Sigmoid colon (tissue), 7 donors: Measurements from ENCODE around the gene LRRC28. TPM values are rescaled to one million over a fixed set of nuclear protein-coding genes. Genes with fewer than 3 reads are reported as not detected.

Experiments used
- DNase-seq: peaks from one replicate; pipeline ENCODE4 v3.0.0-alpha.2; 2019
- H3K27ac ChIP-seq, 4 donors: fragments of 200-600 bp; sonication (generic); one replicate each; pipeline ENCODE4 v1.5.1; 2016 to 2019; ENCODE audit warnings: mild to moderate bottlenecking in 1 of 4
- H3K27me3 ChIP-seq, 3 donors: fragments of 200-600 bp; sonication (generic); one replicate each; pipeline ENCODE4 v1.5.1; 2019; ENCODE audit warnings: mild to moderate bottlenecking in 1 of 3
- H3K36me3 ChIP-seq, 4 donors: fragments of 200-600 bp; sonication (generic); one replicate each; pipeline ENCODE4 v1.5.1; 2016 to 2019
- H3K4me1 ChIP-seq, 4 donors: fragments of 200-600 bp; sonication (generic); one replicate each; pipeline ENCODE4 v1.5.1; 2017 to 2019
- H3K4me3 ChIP-seq, 4 donors: fragments of 200-600 bp; sonication (generic); one replicate each; pipeline ENCODE4 v1.5.1; 2017 to 2019; ENCODE audit warnings: mild to moderate bottlenecking in 2 of 4, moderate library complexity in 1 of 4
- H3K9me3 ChIP-seq, 4 donors: fragments of 200-600 bp in 3 of 4; sonication (generic) in 3 of 4; one replicate each; pipeline versions ENCODE4 v1.5.1 to v1.6.1; 2013 to 2019
- CTCF ChIP-seq, 4 experiments: fragments of 450-650 bp in 3 of 4; fragments of 200-600 bp in 1 of 4; IDR thresholded peaks; one replicate each; pipeline ENCODE4 v1.5.1; 2016 to 2019; ENCODE audit warnings: antibody characterized with exemption in 4 of 4, mild to moderate bottlenecking in 3 of 4, moderate library complexity in 2 of 4
- EP300 ChIP-seq, 4 donors: sonication (generic); formaldehyde crosslinking; IDR thresholded peaks; one replicate each; pipeline ENCODE4 v1.6.1; 2017; ENCODE audit warnings: antibody characterized with exemption in 4 of 4
- POLR2A ChIP-seq, 2 donors: fragments of 450-650 bp; IDR thresholded peaks; one replicate each; pipeline ENCODE4 v1.6.1; 2016; ENCODE audit warnings: antibody characterized with exemption in 2 of 2, mild to moderate bottlenecking in 2 of 2, moderate library complexity in 2 of 2
- POLR2AphosphoS5 ChIP-seq, 4 donors: sonication (generic); formaldehyde crosslinking; IDR thresholded peaks; one replicate each; pipeline ENCODE4 v1.6.1; 2017; ENCODE audit warnings: antibody characterized with exemption in 4 of 4
- WGBS, 2 donors: extraction: QIAGEN DNeasy Blood & Tissue Kit; methylation state at CpG; one replicate each; pipeline ENCODE4 v1.1.7; 2013; 5-methylcytosine and 5-hydroxymethylcytosine counted together
- intact Hi-C: fragments of 100-400 bp; cut with DNase I; formaldehyde crosslinking; loops from one replicate; pipeline ENCODE4 v1.15.1; 2023
- polyA plus RNA-seq, 3 donors: library from polyadenylated mRNA; stranded (reverse); fragments of 200-250 nt; gene quantifications; one replicate each; pipeline ENCODE4 v1.2.3, GENCODE V29; 2013
- total RNA-seq, 4 donors: library from RNA; depleted of rRNA; stranded (reverse); fragments of >200 nt; gene quantifications; one replicate each; pipeline ENCODE4 v1.1.0, GENCODE V29; 2016
- donor health status: healthy with polysubstance abuse.
- donor health status: Bipolar disorder and iron deficiency.
- donor health status: healthy.

The LRRC28 gene
- total and polyA plus RNA-seq, 7 donors, result 13.6 to 52.3 (median 24.4) TPM

GRCh38 chr15:99291643-99292042 is 40.4 kb downstream of the LRRC28 start:
- DNase-seq, result no peak
- intact Hi-C loops, result no loop called here
- TF ChIP-seq POLR2AphosphoS5 (IDR thresholded peaks at IDR 0.05), result no peak
- Histone ChIP-seq H3K9me3 (peaks cover 0 to 2% (median 0%) of the 10 kb centered on the region in 4 donors), H3K4me3 (no peak overlapping the region), H3K27me3 (no peaks in the 10 kb centered on the region), H3K36me3 (peaks cover 0 to 9% (median 0%) of the 10 kb centered on the region in 4 donors), H3K4me1 (peaks cover 0 to 11% (median 8%) of the 10 kb centered on the region in 4 donors), H3K27ac (no peak overlapping the region)

GRCh38 chr15:99295840-99296239 is 44.6 kb downstream of the LRRC28 start:
- intact Hi-C loops, result no loop called here
- peaks cover 0 to 3% (median 0%) of the 10 kb centered on the region in 4 donors for H3K36me3 ChIP-seq
- no peak for TF ChIP-seq POLR2A (IDR thresholded peaks at IDR 0.05)
- no peak for TF ChIP-seq EP300 (IDR thresholded peaks at IDR 0.05)
- no peak for TF ChIP-seq CTCF (IDR thresholded peaks at IDR 0.05)
- no peak for TF ChIP-seq POLR2AphosphoS5 (IDR thresholded peaks at IDR 0.05)
- DNase-seq, result no peak
- H3K27ac ChIP-seq, result peak overlapping the region in 1 of 4 donors; percentile 46
- no peak overlapping the region for H3K4me3 ChIP-seq
- H3K27me3 ChIP-seq, result no peaks in the 10 kb centered on the region
- peaks cover 0 to 2% (median 0%) of the 10 kb centered on the region in 4 donors for H3K9me3 ChIP-seq
- H3K4me1 ChIP-seq, result peaks cover 0 to 26% (median 18%) of the 10 kb centered on the region in 4 donors

GRCh38 chr15:99296386-99296785 is 45.1 kb downstream of the LRRC28 start:
- peaks cover 0 to 2% (median 0%) of the 10 kb centered on the region in 4 donors for H3K9me3 ChIP-seq
- H3K27ac ChIP-seq, result peak overlapping the region in 2 of 4 donors; percentile 16 to 46
- WGBS, 2 donors, result 80 to 92% methylated on average over 2 of the region's 2 CpGs
- no peak for DNase-seq
- TF ChIP-seq POLR2AphosphoS5 (IDR thresholded peaks at IDR 0.05), result no peak
- no peak for TF ChIP-seq POLR2A (IDR thresholded peaks at IDR 0.05)
- TF ChIP-seq CTCF (IDR thresholded peaks at IDR 0.05), result no peak
- no peak for TF ChIP-seq EP300 (IDR thresholded peaks at IDR 0.05)
- H3K4me1 ChIP-seq, result peaks cover 0 to 27% (median 18%) of the 10 kb centered on the region in 4 donors
- H3K27me3 ChIP-seq, result no peaks in the 10 kb centered on the region
- no peaks in the 10 kb centered on the region for H3K36me3 ChIP-seq
- intact Hi-C loops, result no loop called here
- no peak overlapping the region for H3K4me3 ChIP-seq

- no peak for TF ChIP-seq POLR2A (IDR thresholded peaks at IDR 0.05)
- TF ChIP-seq CTCF (IDR thresholded peaks at IDR 0.05), result no peak
- TF ChIP-seq EP300 (IDR thresholded peaks at IDR 0.05), result no peak
- TF ChIP-seq POLR2AphosphoS5 (IDR thresholded peaks at IDR 0.05), result no peak
- intact Hi-C loops, result no loop called here
- Histone ChIP-seq H3K36me3 (no peaks in the 10 kb centered on the region), H3K4me1 (peaks cover 0 to 23% (median 13%) of the 10 kb centered on the region in 4 donors), H3K4me3 (no peak overlapping the region), H3K9me3 (no peaks in the 10 kb centered on the region), H3K27ac (no peak overlapping the region), H3K27me3 (no peaks in the 10 kb centered on the region)
- DNase-seq, result no peak
- 24 to 63% methylated on average over 4 of the region's 4 CpGs for WGBS, 2 donors
Observed at GRCh38 chr15:99303907-99304306, 52.6 kb downstream of the LRRC28 start.

GRCh38 chr15:99305761-99306505 is 54.7 kb downstream of the LRRC28 start:
- no peak for DNase-seq
- H3K27ac ChIP-seq, result peak overlapping the region in 2 of 4 donors; percentile 59 to 66
- 41 to 65% methylated on average over 8 of the region's 8 CpGs for WGBS, 2 donors

More at GRCh38 chr15:99305761-99306505, 54.7 kb downstream of the LRRC28 start:
- no peaks in the 10 kb centered on the region for H3K9me3 ChIP-seq
- no peaks in the 10 kb centered on the region for H3K27me3 ChIP-seq
- H3K4me1 ChIP-seq, result peaks cover 0 to 23% (median 11%) of the 10 kb centered on the region in 4 donors
- peak overlapping the region in 2 of 4 donors; percentile 3 to 22 for H3K4me3 ChIP-seq
- TF ChIP-seq CTCF (IDR thresholded peaks at IDR 0.05) (no peak), POLR2AphosphoS5 (IDR thresholded peaks at IDR 0.05) (no peak), EP300 (IDR thresholded peaks at IDR 0.05) (no peak), POLR2A (IDR thresholded peaks at IDR 0.05) (no peak)
- intact Hi-C loops, result no loop called here
- no peaks in the 10 kb centered on the region for H3K36me3 ChIP-seq
